Spinal cord (tissue), 10 donors: ENCODE data around the gene RGS19. TPM values are rescaled to one million over a fixed set of nuclear protein-coding genes. Genes with fewer than 3 reads are reported as not detected.

Experiments used
- DNase-seq, 6 donors: peaks; one replicate each; pipeline versions ENCODE4 v3.0.0 to v3.0.0-alpha.2; 2013 to 2015; ENCODE audit warnings: low spot score in 6 of 6, low read depth in 4 of 6
- H3K27ac ChIP-seq: one replicate; pipeline ENCODE4 v1.5.1; 2013; ENCODE audit warnings: low read depth, low read length, control low read depth
- H3K27me3 ChIP-seq: one replicate; pipeline ENCODE4 v1.6.1; 2013; ENCODE audit warnings: low read length; ENCODE audit not compliant: control insufficient read depth, insufficient read depth
- H3K36me3 ChIP-seq: one replicate; pipeline ENCODE4 v1.6.1; 2013; ENCODE audit warnings: low read length; ENCODE audit not compliant: control insufficient read depth, insufficient read depth
- H3K4me1 ChIP-seq: one replicate; pipeline ENCODE4 v1.6.1; 2013; ENCODE audit warnings: low read length; ENCODE audit not compliant: control insufficient read depth, insufficient read depth
- H3K4me3 ChIP-seq: one replicate; pipeline ENCODE4 v1.5.1; 2013; ENCODE audit warnings: low read depth, low read length, control low read depth
- H3K9me3 ChIP-seq: one replicate; pipeline ENCODE4 v1.6.1; 2013; ENCODE audit warnings: low read length; ENCODE audit not compliant: control insufficient read depth, insufficient read depth
- WGBS: methylation state at CpG from one replicate; pipeline ENCODE4 v1.1.5; 2013; ENCODE audit warnings: missing lambda C conversion rate; ENCODE audit not compliant: insufficient coverage; 5-methylcytosine and 5-hydroxymethylcytosine counted together
- polyA plus RNA-seq, 2 donors: library from polyadenylated mRNA; unstranded; fragments of 120-200 nt; gene quantifications; one replicate each; pipeline ENCODE4 v1.2.1, GENCODE V29; 2013; ENCODE audit not compliant: insufficient read length in 2 of 2
- total RNA-seq, 2 donors: library from RNA; depleted of rRNA in 1 of 2; stranded (reverse); fragments of 120-200 nt in 1 of 2; fragments of >200 nt in 1 of 2; gene quantifications; one replicate each; pipeline versions ENCODE4 v1.2.3 to v1.2.4, GENCODE V29; 2013 to 2014
- donor health status: healthy.

RGS19 gene
- total and polyA plus RNA-seq, 4 donors, result 10.7 to 21.5 (median 17.4) TPM

- Histone ChIP-seq H3K4me1 (peaks cover 59% of the 10 kb centered on the region), H3K27me3 (peaks cover 4% of the 10 kb centered on the region), H3K27ac (no peak overlapping the region), H3K36me3 (peaks cover 36% of the 10 kb centered on the region), H3K9me3 (no peaks in the 10 kb centered on the region), H3K4me3 (peak overlapping the region; percentile 64)
- 21% methylated on average over 2 of the region's 4 CpGs for WGBS
- DNase-seq, result no peak
Measured at GRCh38 chr20:64078934-64079272, 415 bp downstream of the RGS19 start.

- peaks cover 3% of the 10 kb centered on the region for H3K27me3 ChIP-seq
- no peaks in the 10 kb centered on the region for H3K9me3 ChIP-seq
- DNase-seq, result no peak
- H3K36me3 ChIP-seq, result peaks cover 44% of the 10 kb centered on the region
- H3K4me1 ChIP-seq, result peaks cover 54% of the 10 kb centered on the region
- H3K27ac ChIP-seq, result no peak overlapping the region
- WGBS, result 71% methylated on average over 12 of the region's 15 CpGs
- H3K4me3 ChIP-seq, result peak overlapping the region; percentile 64
Measured at GRCh38 chr20:64077876-64078551, 1.3 kb downstream of the RGS19 start.

DNA sequence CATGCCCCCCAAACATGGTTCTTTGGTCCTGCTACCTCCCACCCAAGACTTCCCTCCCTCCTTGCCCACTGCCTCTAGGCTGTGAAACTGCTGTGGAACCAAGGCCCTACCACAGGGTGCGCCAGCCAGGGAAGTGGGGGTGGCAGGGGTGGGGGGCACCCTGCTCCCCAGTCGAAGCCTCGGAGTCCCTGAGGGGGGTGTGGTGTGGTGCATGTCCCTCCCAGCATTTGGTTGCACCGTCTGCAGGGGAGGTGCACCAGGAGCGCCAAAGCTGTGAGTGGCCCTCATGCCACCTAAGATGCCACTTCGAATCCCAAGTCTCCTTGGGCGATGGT lies 1.8 kb downstream of the RGS19 start:
- DNase-seq, result no peak
- Histone ChIP-seq H3K27me3 (no peaks in the 10 kb centered on the region), H3K27ac (no peak overlapping the region), H3K4me1 (peaks cover 49% of the 10 kb centered on the region), H3K9me3 (no peaks in the 10 kb centered on the region), H3K36me3 (peaks cover 48% of the 10 kb centered on the region), H3K4me3 (no peak overlapping the region)
- WGBS, result 82% methylated on average over 6 of the region's 7 CpGs

DNA sequence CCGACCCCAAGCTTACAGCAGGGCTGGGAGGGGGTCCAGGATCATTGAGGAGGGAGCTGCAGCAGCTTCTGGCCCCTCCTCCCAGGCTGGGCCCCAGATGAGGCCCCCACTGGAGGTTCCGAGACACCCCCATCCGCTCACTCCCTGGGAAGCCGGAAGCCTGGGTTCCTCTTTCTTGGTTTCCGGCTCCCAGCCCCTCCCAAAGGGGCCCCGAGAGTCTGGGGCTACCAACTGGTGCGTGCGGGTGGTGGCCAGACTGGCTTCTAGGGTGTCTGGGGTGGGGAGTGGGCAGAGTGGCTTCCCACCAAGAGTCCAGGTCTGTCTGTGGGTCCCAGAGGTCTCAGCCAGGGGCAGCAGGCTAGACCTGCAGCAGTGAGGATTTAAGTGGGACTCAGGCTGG lies 2.2 kb downstream of the RGS19 start:
- no peaks in the 10 kb centered on the region for H3K27me3 ChIP-seq
- H3K27ac ChIP-seq, result no peak overlapping the region
- H3K36me3 ChIP-seq, result peaks cover 52% of the 10 kb centered on the region
- DNase-seq, result no peak
- no peaks in the 10 kb centered on the region for H3K9me3 ChIP-seq
- H3K4me1 ChIP-seq, result peaks cover 44% of the 10 kb centered on the region
- no peak overlapping the region for H3K4me3 ChIP-seq
- WGBS, result 77% methylated on average over 5 of the region's 8 CpGs

GRCh38 chr20:64076061-64076997 lies 3.0 kb downstream of the RGS19 start:
- Histone ChIP-seq H3K27ac (no peak overlapping the region), H3K4me3 (no peak overlapping the region), H3K9me3 (no peaks in the 10 kb centered on the region), H3K36me3 (peaks cover 60% of the 10 kb centered on the region), H3K27me3 (no peaks in the 10 kb centered on the region), H3K4me1 (peaks cover 37% of the 10 kb centered on the region)
- no peak for DNase-seq
- 97% methylated on average over 18 of the region's 22 CpGs for WGBS

DNA sequence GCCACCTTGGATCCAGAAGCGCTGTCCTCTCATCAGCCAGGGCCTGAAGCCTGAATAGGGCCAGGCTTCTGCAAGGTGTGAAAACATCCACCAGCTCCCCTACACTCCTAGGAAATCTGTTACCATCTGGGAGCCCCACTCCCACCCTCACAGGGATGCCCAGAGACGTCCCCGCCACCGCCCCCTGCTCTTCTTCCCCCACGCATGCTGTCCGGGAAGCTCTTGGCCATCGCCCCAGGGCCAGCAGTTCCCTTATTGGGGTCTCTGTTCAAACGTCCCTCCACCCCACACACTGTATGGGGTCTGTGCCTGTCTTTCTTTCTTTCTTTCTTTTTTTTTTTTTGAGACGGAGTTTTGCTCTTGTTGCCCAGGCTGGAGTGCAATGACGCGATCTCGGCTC lies 3.8 kb downstream of the RGS19 start:
- Histone ChIP-seq H3K27ac (no peak overlapping the region), H3K9me3 (no peaks in the 10 kb centered on the region), H3K27me3 (no peaks in the 10 kb centered on the region), H3K4me3 (no peak overlapping the region), H3K36me3 (peaks cover 68% of the 10 kb centered on the region), H3K4me1 (peaks cover 29% of the 10 kb centered on the region)
- DNase-seq, result no peak
- 78% methylated on average over 9 of the region's 12 CpGs for WGBS

- WGBS, result 95% methylated on average over 8 of the region's 8 CpGs
- DNase-seq, result no peak
- no peak overlapping the region for H3K27ac ChIP-seq
- no peaks in the 10 kb centered on the region for H3K9me3 ChIP-seq
- H3K4me1 ChIP-seq, result peaks cover 24% of the 10 kb centered on the region
- H3K27me3 ChIP-seq, result no peaks in the 10 kb centered on the region
- no peak overlapping the region for H3K4me3 ChIP-seq
- H3K36me3 ChIP-seq, result peaks cover 74% of the 10 kb centered on the region
Measured at GRCh38 chr20:64074963-64075362, 4.4 kb downstream of the RGS19 start.

DNA sequence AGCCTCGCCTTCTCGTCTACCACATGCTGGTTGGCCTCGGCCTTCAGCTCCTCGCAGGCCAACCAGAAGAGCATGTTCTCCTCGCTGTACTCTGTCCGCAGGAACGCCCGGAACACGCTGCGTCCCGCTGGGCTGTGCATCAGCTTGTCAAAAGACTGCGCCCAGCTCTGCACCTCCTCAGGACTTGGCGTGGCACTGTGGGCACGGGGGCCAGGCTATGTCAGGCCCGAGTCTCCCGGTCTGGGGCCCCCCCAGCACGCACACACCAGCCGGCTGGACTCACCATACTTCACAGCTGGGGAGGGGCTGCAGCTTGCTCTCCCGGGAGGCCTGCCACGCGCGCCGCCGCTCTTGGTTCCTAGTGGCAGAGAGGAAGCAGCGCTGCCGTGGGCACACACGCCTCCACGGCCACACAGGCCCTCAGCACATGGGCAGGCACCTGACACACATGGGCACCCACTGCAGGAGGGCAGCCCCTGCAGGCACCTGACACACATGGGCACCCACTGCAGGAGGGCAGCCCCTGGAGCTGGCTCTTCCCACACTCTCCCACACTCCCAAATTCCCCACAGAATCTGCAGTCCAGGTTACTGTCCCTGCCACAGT lies 5.0 kb downstream of the RGS19 start:
- Histone ChIP-seq H3K9me3 (no peaks in the 10 kb centered on the region), H3K27ac (no peak overlapping the region)
- 86% methylated on average over 28 of the region's 28 CpGs for WGBS

GRCh38 chr20:64073476-64074183 lies 5.7 kb downstream of the RGS19 start:
- DNase-seq, result no peak
- Histone ChIP-seq H3K9me3 (no peaks in the 10 kb centered on the region), H3K36me3 (peaks cover 87% of the 10 kb centered on the region), H3K27me3 (no peaks in the 10 kb centered on the region), H3K4me1 (peaks cover 22% of the 10 kb centered on the region), H3K4me3 (no peak overlapping the region), H3K27ac (no peak overlapping the region)
- WGBS, result 88% methylated on average over 33 of the region's 37 CpGs

More for the DNA sequence above, 5.0 kb downstream of the RGS19 start:
- no peaks in the 10 kb centered on the region for H3K27me3 ChIP-seq
- H3K36me3 ChIP-seq, result peaks cover 80% of the 10 kb centered on the region
- DNase-seq, result no peak
- H3K4me1 ChIP-seq, result peaks cover 28% of the 10 kb centered on the region
- H3K4me3 ChIP-seq, result no peak overlapping the region
